T47D (cell line): Measurements from ENCODE around the gene DRAP1.
"Not testable (repeated sequence)": the region's sequence is repeated elsewhere in the genome, so short reads cannot be mapped to it uniquely, and the experiment has no call there.

Experiments used
- DNase-seq, 2 experiments: peaks; one replicate each; pipeline versions ENCODE4 v3.0.0 to v3.0.0-alpha.2; 2011 to 2012; ENCODE audit warnings: low read depth in 1 of 2, low spot score in 1 of 2
- JUND ChIP-seq: IDR thresholded peaks from 2 replicates; pipeline ENCODE4 v1.6.1; 2012; ENCODE audit warnings: low read depth
- in situ Hi-C: cut with HindIII; loops from 2 replicates; pipeline ENCODE4 v1.10.0; 2016; ENCODE audit warnings: low sequenced_read_pairs, low pct_unique_long_range_greater_than_20kb

Gene DRAP1

GRCh38 chr11:65891219-65892136 is 27.7 kb upstream of the DRAP1 start:
- TF ChIP-seq JUND: no peak
- no peak for DNase-seq
- in situ Hi-C loops: no loop called here

- in situ Hi-C loops, DNase-seq: not testable (repeated sequence)
These were observed 27.1 kb upstream of the DRAP1 start for GRCh38 chr11:65892137-65892540.

GRCh38 chr11:65892661-65893317 is 26.4 kb upstream of the DRAP1 start:
- in situ Hi-C loops: no loop called here
- TF ChIP-seq JUND: no peak

GRCh38 chr11:65894034-65894591 is 25.1 kb upstream of the DRAP1 start:
- TF ChIP-seq JUND: no peak
- no peak for DNase-seq
- in situ Hi-C loops: no loop called here

More at GRCh38 chr11:65892661-65893317, 26.4 kb upstream of the DRAP1 start:
- no peak for DNase-seq

- in situ Hi-C loops: no loop called here
- DNase-seq: no peak
These were observed 23.7 kb upstream of the DRAP1 start for GRCh38 chr11:65895482-65895981.

GRCh38 chr11:65896034-65896999 is 22.9 kb upstream of the DRAP1 start:
- in situ Hi-C loops: no loop called here
- DNase-seq: no peak
- no peak for TF ChIP-seq JUND

More at GRCh38 chr11:65895482-65895981, 23.7 kb upstream of the DRAP1 start:
- no peak for TF ChIP-seq JUND

- DNase-seq: no peak
- in situ Hi-C loops: no loop called here
- TF ChIP-seq JUND: no peak
These were observed 22.2 kb upstream of the DRAP1 start for GRCh38 chr11:65897020-65897471.

GRCh38 chr11:65898656-65899355 is 20.4 kb upstream of the DRAP1 start:
- in situ Hi-C loops: no loop called here
- DNase-seq: no peak
- no peak for TF ChIP-seq JUND

- TF ChIP-seq JUND: no peak
- DNase-seq: no peak
- in situ Hi-C loops: no loop called here
These were observed 19.7 kb upstream of the DRAP1 start for GRCh38 chr11:65899356-65900124.

GRCh38 chr11:65900125-65900898 is 18.9 kb upstream of the DRAP1 start, which contains the start of gene FOSL1:
Gene FOSL1, minus strand, starts transcription at chr11:65900388. Its CDS starts 49 bp downstream, at chr11:65900339.
- DNase-seq: peak; percentile 97
- in situ Hi-C loops: no loop called here
- no peak for TF ChIP-seq JUND
